IMR-90 (cell line): ENCODE data around the gene COL3A1.

Experiments used
- CEBPB ChIP-seq: IDR thresholded peaks from 2 replicates; pipeline ENCODE4 v1.6.1; 2012; ENCODE audit warnings: low read depth, low read length, improper control_type of control experiment
- MAFK ChIP-seq: IDR thresholded peaks from 2 replicates; pipeline ENCODE4 v1.6.1; 2012; ENCODE audit warnings: low read depth, low read length, improper control_type of control experiment
- MXI1 ChIP-seq: IDR thresholded peaks from 2 replicates; pipeline ENCODE4 v1.6.1; 2012; ENCODE audit warnings: low read depth, mild to moderate bottlenecking, low read length, moderate library complexity, borderline replicate concordance
- SMC3 ChIP-seq: fragments of 150-350 bp; IDR thresholded peaks from 2 replicates; pipeline ENCODE4 v1.6.1; 2016; ENCODE audit warnings: low read depth, mild to moderate bottlenecking, antibody characterized with exemption, low read length, moderate library complexity
- TF ChIP-seq, protein P1 (sequence below): conservative IDR thresholded peaks from 2 replicates; pipeline ENCODE4 v1.5.1; 2012; ENCODE audit warnings: mild to moderate bottlenecking, low read depth, low read length, improper control_type of control experiment

DNA sequence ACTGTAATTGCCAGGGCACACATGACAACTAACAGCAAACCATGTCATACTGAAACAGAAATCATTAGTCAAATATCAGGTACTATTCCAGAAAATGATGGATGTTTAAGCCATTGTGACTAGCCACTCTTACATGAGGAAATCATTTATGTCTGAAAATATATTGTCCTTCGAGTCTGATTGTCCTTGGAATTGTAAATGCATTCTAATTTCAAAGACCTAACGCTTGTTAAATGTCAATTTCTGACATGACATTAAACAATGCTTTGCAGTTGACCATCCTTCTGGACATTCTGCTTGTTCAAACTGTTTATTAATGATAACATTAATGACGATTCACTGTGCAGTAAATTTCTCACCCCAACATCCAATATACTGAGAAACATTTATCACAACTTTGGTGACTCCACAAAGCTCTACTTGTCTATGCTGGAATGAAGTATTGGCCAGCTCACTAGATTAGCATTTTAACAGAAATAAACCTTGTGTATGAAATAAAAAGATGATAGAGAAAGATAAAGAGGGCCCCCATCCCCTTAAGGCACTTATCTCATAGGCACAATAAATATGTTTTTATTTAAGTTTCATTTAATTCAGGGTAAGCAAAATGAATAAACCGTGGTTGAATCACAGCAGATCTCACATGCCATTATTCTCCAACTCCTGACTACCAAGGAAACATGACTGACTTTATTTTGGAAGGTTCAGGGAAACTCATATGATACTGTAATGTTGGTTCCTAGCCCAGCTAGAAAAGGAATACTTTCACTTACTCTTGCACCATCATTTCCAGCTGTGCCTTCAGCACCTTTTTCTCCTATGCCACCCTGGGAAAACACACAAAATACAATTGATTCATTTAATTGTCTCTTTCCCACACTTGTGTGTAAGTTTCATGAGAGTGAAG is 82.3 kb downstream of the COL3A1 start:
- TF ChIP-seq, protein P1, sequence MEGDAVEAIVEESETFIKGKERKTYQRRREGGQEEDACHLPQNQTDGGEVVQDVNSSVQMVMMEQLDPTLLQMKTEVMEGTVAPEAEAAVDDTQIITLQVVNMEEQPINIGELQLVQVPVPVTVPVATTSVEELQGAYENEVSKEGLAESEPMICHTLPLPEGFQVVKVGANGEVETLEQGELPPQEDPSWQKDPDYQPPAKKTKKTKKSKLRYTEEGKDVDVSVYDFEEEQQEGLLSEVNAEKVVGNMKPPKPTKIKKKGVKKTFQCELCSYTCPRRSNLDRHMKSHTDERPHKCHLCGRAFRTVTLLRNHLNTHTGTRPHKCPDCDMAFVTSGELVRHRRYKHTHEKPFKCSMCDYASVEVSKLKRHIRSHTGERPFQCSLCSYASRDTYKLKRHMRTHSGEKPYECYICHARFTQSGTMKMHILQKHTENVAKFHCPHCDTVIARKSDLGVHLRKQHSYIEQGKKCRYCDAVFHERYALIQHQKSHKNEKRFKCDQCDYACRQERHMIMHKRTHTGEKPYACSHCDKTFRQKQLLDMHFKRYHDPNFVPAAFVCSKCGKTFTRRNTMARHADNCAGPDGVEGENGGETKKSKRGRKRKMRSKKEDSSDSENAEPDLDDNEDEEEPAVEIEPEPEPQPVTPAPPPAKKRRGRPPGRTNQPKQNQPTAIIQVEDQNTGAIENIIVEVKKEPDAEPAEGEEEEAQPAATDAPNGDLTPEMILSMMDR: no peak
- TF ChIP-seq CEBPB (no peak), MXI1 (no peak), SMC3 (no peak), MAFK (no peak)
